Lower leg skin (tissue), 4 donors: ENCODE results near the gene NDUFB10. TPM values are rescaled to one million over a fixed set of nuclear protein-coding genes. Genes with fewer than 3 reads are reported as not detected.
"Not testable (repeated sequence)": the region's sequence is repeated elsewhere in the genome, so short reads cannot be mapped to it uniquely, and the experiment has no call there.

Experiments used
- DNase-seq, 2 donors: peaks; one replicate each; pipeline ENCODE4 v3.0.0-alpha.2; 2019; ENCODE audit warnings: low spot score in 2 of 2
- H3K4me3 ChIP-seq: fragments of 200-600 bp; sonication (generic); 2 replicates; pipeline ENCODE4 v1.5.1; 2017; ENCODE audit warnings: mild to moderate bottlenecking, low read depth; ENCODE audit not compliant: poor library complexity, severe bottlenecking
- POLR2A ChIP-seq, 2 donors: fragments of 450-650 bp; IDR thresholded peaks; one replicate each; pipeline ENCODE4 v1.6.1; 2016 to 2017; ENCODE audit warnings: antibody characterized with exemption in 2 of 2, mild to moderate bottlenecking in 1 of 2, moderate library complexity in 1 of 2
- WGBS, 2 donors: methylation state at CpG; one replicate each; pipeline ENCODE4 v1.1.5; 2018; 5-methylcytosine and 5-hydroxymethylcytosine counted together
- intact Hi-C: fragments of 100-400 bp; cut with DNase I; formaldehyde crosslinking; loops from one replicate; pipeline ENCODE4 v1.15.0; 2023; ENCODE audit warnings: low total_unique reads
- total RNA-seq, 4 donors: library from RNA; depleted of rRNA; stranded (reverse); fragments of >200 nt; gene quantifications; one replicate each; pipeline ENCODE4 v1.1.0, GENCODE V29; 2016
- TF ChIP-seq, protein P1 (sequence below), 3 donors: fragments of 450-650 bp; IDR thresholded peaks; one replicate each; pipeline ENCODE4 v1.5.1; 2016; ENCODE audit warnings: antibody characterized with exemption in 3 of 3, mild to moderate bottlenecking in 3 of 3, moderate library complexity in 2 of 3

The NDUFB10 gene
- total RNA-seq, 4 donors from 2014 or later = 183 to 245 (median 217) TPM

DNA sequence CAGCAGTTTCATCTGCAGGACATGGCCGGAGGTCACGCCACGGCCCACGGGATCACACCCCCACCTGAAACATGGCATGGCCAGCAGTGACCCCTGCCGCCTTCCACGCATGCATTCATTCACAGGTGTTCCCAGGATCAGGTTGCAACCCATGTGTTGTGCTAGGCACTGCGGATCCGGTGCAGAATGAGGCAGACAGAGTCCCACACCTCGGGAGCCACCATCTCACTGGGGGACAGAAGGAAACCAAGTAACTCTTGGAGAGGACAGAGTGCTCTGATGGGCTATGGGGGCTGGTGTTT lies 12.0 kb upstream of the NDUFB10 start:
- TF ChIP-seq, protein P1, sequence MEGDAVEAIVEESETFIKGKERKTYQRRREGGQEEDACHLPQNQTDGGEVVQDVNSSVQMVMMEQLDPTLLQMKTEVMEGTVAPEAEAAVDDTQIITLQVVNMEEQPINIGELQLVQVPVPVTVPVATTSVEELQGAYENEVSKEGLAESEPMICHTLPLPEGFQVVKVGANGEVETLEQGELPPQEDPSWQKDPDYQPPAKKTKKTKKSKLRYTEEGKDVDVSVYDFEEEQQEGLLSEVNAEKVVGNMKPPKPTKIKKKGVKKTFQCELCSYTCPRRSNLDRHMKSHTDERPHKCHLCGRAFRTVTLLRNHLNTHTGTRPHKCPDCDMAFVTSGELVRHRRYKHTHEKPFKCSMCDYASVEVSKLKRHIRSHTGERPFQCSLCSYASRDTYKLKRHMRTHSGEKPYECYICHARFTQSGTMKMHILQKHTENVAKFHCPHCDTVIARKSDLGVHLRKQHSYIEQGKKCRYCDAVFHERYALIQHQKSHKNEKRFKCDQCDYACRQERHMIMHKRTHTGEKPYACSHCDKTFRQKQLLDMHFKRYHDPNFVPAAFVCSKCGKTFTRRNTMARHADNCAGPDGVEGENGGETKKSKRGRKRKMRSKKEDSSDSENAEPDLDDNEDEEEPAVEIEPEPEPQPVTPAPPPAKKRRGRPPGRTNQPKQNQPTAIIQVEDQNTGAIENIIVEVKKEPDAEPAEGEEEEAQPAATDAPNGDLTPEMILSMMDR (IDR thresholded peaks at IDR 0.05) = no peak
- TF ChIP-seq POLR2A (IDR thresholded peaks at IDR 0.05) = no peak
- intact Hi-C loops = no loop called here
- WGBS, 2 donors = 84 to 88% methylated on average over 5 to 6 of the region's 9 CpGs
- H3K4me3 ChIP-seq = no peak overlapping the region
- DNase-seq = no peak

DNA sequence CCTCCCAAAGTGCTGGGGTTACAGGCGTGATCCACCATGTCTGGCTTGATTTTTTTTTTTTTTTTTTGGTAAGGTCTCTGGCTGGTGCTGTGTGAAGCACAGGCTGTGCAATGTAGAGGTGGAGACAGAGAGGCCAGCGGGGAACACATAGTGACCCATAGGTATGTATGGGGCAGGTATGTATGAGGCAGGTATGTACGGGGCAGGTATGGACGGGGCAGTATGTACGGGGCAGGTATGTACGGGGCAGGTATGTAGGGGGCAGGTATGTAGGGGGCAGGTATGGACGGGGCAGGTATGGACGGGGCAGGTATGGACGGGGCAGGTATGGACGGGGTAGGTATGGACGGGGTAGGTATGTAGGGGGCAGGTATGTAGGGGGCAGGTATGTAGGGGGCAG lies 9.8 kb upstream of the NDUFB10 start:
- intact Hi-C loops = no loop called here
- WGBS, 2 donors = 75 to 81% methylated on average over 8 to 11 of the region's 11 CpGs
- no peak overlapping the region for H3K4me3 ChIP-seq
- TF ChIP-seq POLR2A (IDR thresholded peaks at IDR 0.05) = no peak
- DNase-seq = no peak

DNA sequence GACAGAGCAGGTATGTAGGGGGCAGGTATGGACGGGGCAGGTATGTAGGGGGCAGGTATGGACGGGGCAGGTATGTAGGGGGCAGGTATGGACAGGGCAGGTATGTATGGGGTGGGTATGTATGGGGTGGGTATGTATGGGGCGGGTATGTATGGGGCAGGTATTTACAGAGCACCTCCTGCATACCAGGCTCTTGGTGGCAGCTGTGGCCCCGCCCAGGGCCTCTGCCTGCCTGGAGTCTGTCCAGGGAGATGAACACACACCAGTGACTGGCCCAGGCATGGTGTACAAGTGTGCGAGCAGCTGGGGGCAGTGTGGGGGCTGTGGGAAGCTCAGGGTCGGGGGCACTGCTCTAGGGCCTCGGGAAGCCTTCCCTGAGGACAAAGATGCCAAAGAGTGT lies 9.3 kb upstream of the NDUFB10 start:
- intact Hi-C loops = loop anchor here (2.0 kb wide), 1 partner anchor 39 kb away; no protein-coding TSS in a partner anchor
- TF ChIP-seq POLR2A (IDR thresholded peaks at IDR 0.05) = no peak
- TF ChIP-seq, protein P1 (IDR thresholded peaks at IDR 0.05) = no peak
- H3K4me3 ChIP-seq = no peak overlapping the region
- WGBS, 2 donors = 34 to 35% methylated on average over 7 of the region's 7 CpGs
- DNase-seq = no peak

DNA sequence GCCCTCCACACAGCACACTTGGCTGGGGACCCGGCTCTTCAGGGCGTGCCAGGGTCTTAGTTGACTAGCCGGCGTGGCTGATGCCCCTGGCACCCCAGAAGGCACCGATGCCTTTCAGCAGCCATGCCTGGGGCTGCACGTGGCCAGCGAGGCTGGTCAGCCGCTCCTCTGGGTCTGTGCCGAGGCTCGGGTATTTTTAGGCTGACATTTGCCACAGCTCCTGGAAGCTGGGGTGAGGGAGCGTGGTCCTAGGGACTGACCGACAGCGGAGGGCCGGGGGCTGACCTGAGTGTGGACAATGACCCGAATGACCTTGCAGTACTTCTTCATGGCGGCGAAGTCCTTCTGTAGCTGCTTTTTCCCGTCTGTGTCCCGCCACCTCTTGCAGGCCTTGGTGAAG lies 8.8 kb upstream of the NDUFB10 start:
- intact Hi-C loops = loop anchor here (2.0 kb wide), 1 partner anchor 40 kb away; no protein-coding TSS in a partner anchor
- DNase-seq = no peak
- no peak overlapping the region for H3K4me3 ChIP-seq
- TF ChIP-seq POLR2A (IDR thresholded peaks at IDR 0.05) = no peak
- TF ChIP-seq, protein P1 (IDR thresholded peaks at IDR 0.05) = no peak
- WGBS, 2 donors = 65 to 79% methylated on average over 15 to 19 of the region's 19 CpGs

DNA sequence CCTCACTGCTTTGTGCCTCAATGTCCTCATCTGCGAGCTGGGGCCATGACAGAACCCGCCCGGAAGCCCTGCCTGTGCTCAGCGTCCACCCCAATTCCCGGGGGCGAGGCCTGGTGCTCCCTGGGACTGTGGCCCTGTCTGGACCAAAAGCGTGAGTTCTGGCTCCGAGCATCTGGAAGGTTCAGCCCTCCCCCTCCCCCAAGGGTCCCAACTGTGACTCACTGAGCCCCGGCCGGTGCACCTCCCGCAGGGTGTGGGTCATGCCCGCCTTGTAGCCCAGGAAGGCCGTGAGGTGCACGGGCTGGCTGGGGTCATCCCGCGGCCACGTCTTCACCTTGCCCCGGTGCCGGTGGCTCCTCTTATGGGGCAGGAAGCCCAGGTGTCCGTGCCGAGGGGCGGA lies 5.6 kb upstream of the NDUFB10 start:
- DNase-seq = no peak
- no peak overlapping the region for H3K4me3 ChIP-seq
- WGBS, 2 donors = 90 to 93% methylated on average over 22 of the region's 22 CpGs
- intact Hi-C loops = no loop called here
- TF ChIP-seq, protein P1 (IDR thresholded peaks at IDR 0.05) = no peak
- TF ChIP-seq POLR2A (IDR thresholded peaks at IDR 0.05) = no peak

DNA sequence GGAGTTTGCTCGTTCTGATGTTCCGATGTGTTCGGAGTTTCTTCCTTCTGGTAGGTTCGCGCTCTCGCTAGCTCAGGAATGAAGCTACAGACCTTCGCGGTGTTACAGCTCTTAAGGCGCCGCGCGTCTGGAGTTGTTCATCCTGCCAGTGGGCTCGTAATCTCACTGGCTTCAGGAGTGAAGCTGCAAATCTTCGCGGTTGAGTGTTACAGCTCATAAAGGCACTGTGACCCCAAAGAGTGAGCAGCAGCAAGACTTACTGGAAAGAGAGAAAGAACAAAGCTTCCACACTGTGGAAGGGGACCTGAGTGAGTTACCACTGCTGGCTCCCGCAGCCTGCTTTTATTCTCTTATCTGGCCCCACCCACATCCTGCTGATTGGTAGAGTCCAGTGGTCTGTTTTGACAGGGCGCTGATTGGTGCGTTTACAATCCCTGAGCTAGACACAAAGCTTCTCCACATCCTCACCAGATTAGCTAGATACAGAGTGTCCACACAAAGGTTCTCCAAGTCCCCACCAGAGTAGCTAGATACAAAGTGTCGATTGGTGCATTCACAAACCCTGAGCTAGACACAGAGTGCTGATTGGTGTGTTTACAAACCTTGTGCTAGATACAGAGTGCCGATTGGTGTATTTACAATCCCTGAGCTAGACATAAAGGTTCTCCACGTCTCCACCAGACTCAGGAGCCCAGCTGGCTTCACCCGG lies 1.8 kb upstream of the NDUFB10 start:
- DNase-seq, H3K4me3 ChIP-seq, intact Hi-C loops: not testable (repeated sequence)
- 85 to 88% methylated on average over 18 to 20 of the region's 22 CpGs for WGBS, 2 donors

DNA sequence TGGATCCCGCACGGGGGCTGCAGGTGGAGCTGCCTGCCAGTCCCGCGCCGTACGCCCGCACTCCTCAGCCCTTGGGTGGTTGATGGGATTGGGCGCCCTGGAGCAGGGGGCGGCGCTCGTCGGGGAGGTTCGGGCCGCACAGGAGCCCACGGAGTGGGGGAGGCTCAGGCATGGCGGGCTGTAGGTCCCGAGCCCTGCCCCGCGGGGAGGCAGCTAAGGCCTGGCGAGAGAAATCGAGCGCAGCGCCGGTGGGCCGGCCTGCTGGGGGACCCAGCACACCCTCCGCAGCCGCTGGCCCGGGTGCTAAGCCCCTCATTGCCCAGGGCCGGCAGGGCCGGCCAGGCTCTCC lies 1.2 kb upstream of the NDUFB10 start:
- intact Hi-C loops, H3K4me3 ChIP-seq, DNase-seq: not testable (repeated sequence)
- 81 to 93% methylated on average over 16 to 28 of the region's 30 CpGs for WGBS, 2 donors
